CD4-positive, alpha-beta T cell treated with Interleukin-6 at 100 ng/mL for 8 hours (primary cell): ENCODE measurements around the gene LYST.
"Not testable (repeated sequence)": the region's sequence is repeated elsewhere in the genome, so short reads cannot be mapped to it uniquely, and the experiment has no call there.

Source experiments
- DNase-seq: peaks from one replicate; pipeline ENCODE4 v3.0.0-alpha.2; 2020; ENCODE audit warnings: mixed read lengths, low spot score

The LYST gene

GRCh38 chr1:235632506-235633401, 234.0 kb downstream of the LYST start:
- DNase-seq: no peak

GRCh38 chr1:235631816-235632215, 234.9 kb downstream of the LYST start:
- no peak for DNase-seq

- DNase-seq: no peak
Observed at GRCh38 chr1:235628316-235629005, 238.2 kb downstream of the LYST start.

- DNase-seq: no peak
Observed at GRCh38 chr1:235625831-235626230, 240.9 kb downstream of the LYST start.

GRCh38 chr1:235625340-235625739, 241.4 kb downstream of the LYST start:
- no peak for DNase-seq

GRCh38 chr1:235624721-235625333, 241.9 kb downstream of the LYST start:
- no peak for DNase-seq

- no peak for DNase-seq
Observed at GRCh38 chr1:235622936-235623779, 243.5 kb downstream of the LYST start.

GRCh38 chr1:235619149-235619548, 247.6 kb downstream of the LYST start:
- not testable (repeated sequence) for DNase-seq

GRCh38 chr1:235617808-235618207, 248.9 kb downstream of the LYST start:
- DNase-seq: no peak

- no peak for DNase-seq
Observed at GRCh38 chr1:235617140-235617539, 249.6 kb downstream of the LYST start.

- no peak for DNase-seq
Observed at GRCh38 chr1:235614442-235614954, 252.2 kb downstream of the LYST start.

GRCh38 chr1:235613602-235614001, 253.1 kb downstream of the LYST start:
- DNase-seq: no peak

- DNase-seq: no peak
Observed at GRCh38 chr1:235612761-235613160, 253.9 kb downstream of the LYST start.
